GM06990 (cell line): ENCODE results near the gene ODAD3.

Experiments
- DNase-seq: peaks from one replicate; pipeline ENCODE4 v3.0.0-alpha.2; 2011; ENCODE audit not compliant: insufficient read length; ENCODE audit errors: extremely low read depth
- H3K27me3 ChIP-seq: replicated peaks from 2 replicates; pipeline ENCODE4 v1.6.0; 2011; ENCODE audit warnings: low read length; ENCODE audit not compliant: control insufficient read depth, insufficient read depth
- H3K36me3 ChIP-seq: 2 replicates; pipeline ENCODE4 v1.5.1; 2011; ENCODE audit warnings: low read length; ENCODE audit not compliant: control insufficient read depth, insufficient read depth
- H3K4me3 ChIP-seq: replicated peaks from 2 replicates; pipeline ENCODE4 v1.5.1; 2011; ENCODE audit warnings: low read depth, mild to moderate bottlenecking, control low read depth, low read length
- CTCF ChIP-seq: IDR thresholded peaks from 2 replicates; pipeline ENCODE4 v1.5.1; 2011; ENCODE audit warnings: low read length, control low read depth, mild to moderate bottlenecking, inconsistent platforms; ENCODE audit not compliant: insufficient read depth, poor library complexity, severe bottlenecking

Gene ODAD3

GRCh38 chr19:11435057-11435832 lies at the start of gene ODAD3, which contains the start of gene PRKCSH:
TSS of gene ODAD3 (minus strand) at chr19:11435121. CDS start at chr19:11435016, 105 bp downstream.
TSS of gene PRKCSH (plus strand) at chr19:11435635. CDS start at chr19:11436118, 483 bp downstream.
- peak; percentile 85 for TF ChIP-seq CTCF
- Histone ChIP-seq H3K36me3 (peaks cover 13% of the 10 kb centered on the region), H3K4me3 (peak within 1 kb of the TSS; percentile 75), H3K27me3 (no peaks in the 10 kb centered on the region)
- peak; percentile 99 for DNase-seq

- DNase-seq: no peak
- no peak for TF ChIP-seq CTCF
- Histone ChIP-seq H3K36me3 (peaks cover 3% of the 10 kb centered on the region; the same call in 1 of the 2 replicates), H3K4me3 (no peak overlapping the region), H3K27me3 (no peaks in the 10 kb centered on the region)
Observed at GRCh38 chr19:11483366-11484111, 48.6 kb upstream of the ODAD3 start.

- DNase-seq: peak; percentile 95
- Histone ChIP-seq H3K4me3 (peak overlapping the region; percentile 50), H3K27me3 (no peaks in the 10 kb centered on the region), H3K36me3 (peaks cover 3% of the 10 kb centered on the region; the same call in 1 of the 2 replicates)
- peak; percentile 74 for TF ChIP-seq CTCF
Observed at GRCh38 chr19:11482384-11483050, 47.6 kb upstream of the ODAD3 start.

GRCh38 chr19:11481534-11482383 lies 46.8 kb upstream of the ODAD3 start:
- peak; percentile 87 for DNase-seq
- Histone ChIP-seq H3K27me3 (no peaks in the 10 kb centered on the region), H3K4me3 (peak overlapping the region; percentile 50), H3K36me3 (no peaks in the 10 kb centered on the region)
- no peak for TF ChIP-seq CTCF
